ENCODE measurements around the gene GEMIN2. TPM values are rescaled to one million over a fixed set of nuclear protein-coding genes. Genes with fewer than 3 reads are reported as not detected.
A peak's percentile ranks its signal among the peaks of the same experiment; 100 is the strongest.

GEMIN2 gene
- total RNA-seq, 2 experiments from 2014 or later, result 14.6 to 16.1 TPM

DNA sequence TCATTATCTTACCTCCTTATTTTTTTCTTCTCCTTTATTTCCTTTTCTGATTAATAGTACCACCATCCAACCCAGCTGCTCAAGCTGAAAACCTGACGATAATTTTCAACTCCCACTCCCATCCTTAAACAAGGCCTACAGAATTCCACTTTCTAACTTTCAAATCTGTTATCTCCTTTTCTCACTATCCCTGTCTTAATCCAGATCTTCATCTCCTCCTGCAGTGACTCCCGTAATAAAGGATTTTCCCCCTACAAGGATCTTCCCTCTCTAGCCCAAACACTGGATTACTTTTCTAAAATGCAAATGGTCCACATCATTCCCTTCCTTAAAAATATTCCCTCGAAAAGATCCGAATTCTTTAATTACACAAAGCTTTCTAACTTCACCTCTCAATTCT, 54.5 kb downstream of the GEMIN2 start:
- CTCF ChIA-PET, result no interaction called here
- ATAC-seq (ENCODE audit: poor library complexity), result no peak

DNA sequence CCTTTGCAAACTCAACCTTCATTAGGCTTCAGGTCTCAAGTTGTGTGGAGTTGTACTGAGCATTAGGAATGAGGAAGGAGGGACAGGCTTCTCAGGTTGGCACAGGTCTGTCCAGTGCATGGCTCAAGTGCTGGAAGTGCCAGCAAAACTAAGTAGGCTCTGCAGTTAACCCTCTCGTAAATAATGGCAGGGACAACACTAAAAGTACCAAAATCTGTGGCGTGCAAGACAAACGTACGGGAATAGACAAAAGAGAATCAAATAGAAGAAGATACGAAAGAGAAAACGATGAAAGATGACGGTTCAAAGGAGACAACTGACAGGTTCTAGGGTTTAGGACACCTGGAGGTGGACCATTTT, 55.4 kb downstream of the GEMIN2 start:
- Mint-ChIP-seq H3K4me3 (peak overlapping the region; percentile 91), H3K27ac (peak overlapping the region; percentile 100), H3K27me3 (no peaks in the 10 kb centered on the region), H3K36me3 (ENCODE audit: low read depth) (peaks cover 50% of the 10 kb centered on the region), H3K4me1 (ENCODE audit: low read depth) (peaks cover 66% of the 10 kb centered on the region), H3K9me3 (no peaks in the 10 kb centered on the region)
- peaks cover 17% of the 10 kb centered on the region for H3K36me3 ChIP-seq (ENCODE audit: insufficient read depth, low read length)
- peak overlapping the region; percentile 97 for H3K4me3 ChIP-seq (ENCODE audit: low read length)
- H3K27ac ChIP-seq (ENCODE audit: low read depth in 1 of 2, low read length in 2 of 2), result peak overlapping the region; percentile 95 to 96
- POLR2A ChIA-PET, result interaction anchor here (0.9 to 1.7 kb wide), 11 partner anchors 16 to 262 kb away, joined by 3 to 66 read pairs (median 10); partner anchors contain the start of genes FBXO33, GEMIN2 and SEC23A
- H3K4me1 ChIP-seq (ENCODE audit: insufficient read depth, low read length), result peaks cover 33% of the 10 kb centered on the region
- no peaks in the 10 kb centered on the region for H3K9me3 ChIP-seq (ENCODE audit: control insufficient read depth in 1 of 2, insufficient read depth in 1 of 2, low read length in 2 of 2)
- CTCF ChIA-PET, result interaction anchor here (1.3 kb wide), 1 partner anchor 97 kb away, joined by 3 read pairs; no protein-coding TSS in a partner anchor
- TF ChIP-seq, protein P1, sequence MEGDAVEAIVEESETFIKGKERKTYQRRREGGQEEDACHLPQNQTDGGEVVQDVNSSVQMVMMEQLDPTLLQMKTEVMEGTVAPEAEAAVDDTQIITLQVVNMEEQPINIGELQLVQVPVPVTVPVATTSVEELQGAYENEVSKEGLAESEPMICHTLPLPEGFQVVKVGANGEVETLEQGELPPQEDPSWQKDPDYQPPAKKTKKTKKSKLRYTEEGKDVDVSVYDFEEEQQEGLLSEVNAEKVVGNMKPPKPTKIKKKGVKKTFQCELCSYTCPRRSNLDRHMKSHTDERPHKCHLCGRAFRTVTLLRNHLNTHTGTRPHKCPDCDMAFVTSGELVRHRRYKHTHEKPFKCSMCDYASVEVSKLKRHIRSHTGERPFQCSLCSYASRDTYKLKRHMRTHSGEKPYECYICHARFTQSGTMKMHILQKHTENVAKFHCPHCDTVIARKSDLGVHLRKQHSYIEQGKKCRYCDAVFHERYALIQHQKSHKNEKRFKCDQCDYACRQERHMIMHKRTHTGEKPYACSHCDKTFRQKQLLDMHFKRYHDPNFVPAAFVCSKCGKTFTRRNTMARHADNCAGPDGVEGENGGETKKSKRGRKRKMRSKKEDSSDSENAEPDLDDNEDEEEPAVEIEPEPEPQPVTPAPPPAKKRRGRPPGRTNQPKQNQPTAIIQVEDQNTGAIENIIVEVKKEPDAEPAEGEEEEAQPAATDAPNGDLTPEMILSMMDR (IDR thresholded peaks at IDR 0.05), result no peak
- peak in 1 of 14 experiments; percentile 11 for DNase-seq
- H3K27me3 ChIP-seq (ENCODE audit: control insufficient read depth in 1 of 2, insufficient read depth in 2 of 2, low read length in 2 of 2), result no peaks in the 10 kb centered on the region
- intact Hi-C loops (cut with DNase I, micrococcal nuclease), result no loop called here
- no peak for ATAC-seq (ENCODE audit: poor library complexity)

More for the DNA sequence above, 54.5 kb downstream of the GEMIN2 start:
- no peaks in the 10 kb centered on the region for H3K27me3 ChIP-seq (ENCODE audit: control insufficient read depth in 1 of 2, insufficient read depth in 2 of 2, low read length in 2 of 2)
- POLR2A ChIA-PET, result no interaction called here
- peaks cover 21% of the 10 kb centered on the region for H3K36me3 ChIP-seq (ENCODE audit: insufficient read depth, low read length)
- DNase-seq, result no peak
- Mint-ChIP-seq H3K27me3 (no peaks in the 10 kb centered on the region), H3K27ac (peak overlapping the region; percentile 67), H3K9me3 (no peaks in the 10 kb centered on the region), H3K36me3 (ENCODE audit: low read depth) (peaks cover 52% of the 10 kb centered on the region), H3K4me1 (ENCODE audit: low read depth) (peaks cover 67% of the 10 kb centered on the region), H3K4me3 (peak overlapping the region; percentile 91)
- intact Hi-C loops (cut with DNase I, micrococcal nuclease), result no loop called here
- H3K4me1 ChIP-seq (ENCODE audit: insufficient read depth, low read length), result peaks cover 25% of the 10 kb centered on the region
- no peaks in the 10 kb centered on the region for H3K9me3 ChIP-seq (ENCODE audit: control insufficient read depth in 1 of 2, insufficient read depth in 1 of 2, low read length in 2 of 2)
- TF ChIP-seq, protein P1 (IDR thresholded peaks at IDR 0.05), result no peak
- H3K4me3 ChIP-seq (ENCODE audit: low read length), result no peak overlapping the region
- no peak overlapping the region for H3K27ac ChIP-seq (ENCODE audit: low read depth in 1 of 2, low read length in 2 of 2)

DNA sequence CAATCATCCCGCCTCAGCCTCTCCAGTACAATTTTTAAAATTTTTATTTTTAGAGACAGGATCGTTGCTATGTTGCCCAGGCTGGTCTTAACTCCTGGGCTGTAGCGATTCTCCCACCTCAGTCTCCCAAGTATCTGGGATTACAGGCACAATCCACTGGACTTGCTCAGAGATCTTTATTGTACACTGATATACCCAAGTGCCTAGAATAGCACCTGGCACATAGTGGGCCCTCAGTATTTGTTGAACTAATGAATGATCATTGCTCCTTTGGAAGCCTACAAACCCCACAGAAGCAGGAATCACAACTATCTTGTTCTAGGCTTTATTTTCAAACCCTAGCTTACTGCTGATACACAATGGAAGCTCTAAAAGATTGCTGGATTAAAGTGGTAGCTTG, 59.1 kb downstream of the GEMIN2 start:
- H3K27ac Mint-ChIP-seq, result peak overlapping the region; percentile 96
- TF ChIP-seq, protein P1 (IDR thresholded peaks at IDR 0.05), result no peak
- peaks cover 35% of the 10 kb centered on the region for H3K36me3 Mint-ChIP-seq (ENCODE audit: low read depth)
- H3K27ac ChIP-seq (ENCODE audit: low read depth in 1 of 2, low read length in 2 of 2), result no peak overlapping the region
- H3K9me3 ChIP-seq (ENCODE audit: control insufficient read depth in 1 of 2, insufficient read depth in 1 of 2, low read length in 2 of 2), result no peaks in the 10 kb centered on the region
- peak overlapping the region; percentile 74 for H3K4me3 Mint-ChIP-seq
- DNase-seq, result no peak
- ChIA-PET CTCF (no interaction called here), POLR2A (interaction anchor here (1.0 kb wide), 1 partner anchor 59 kb away, joined by 3 read pairs; the partner anchor contains the start of gene GEMIN2)
- H3K4me3 ChIP-seq (ENCODE audit: low read length), result no peak overlapping the region
- H3K4me1 Mint-ChIP-seq (ENCODE audit: low read depth), result peaks cover 67% of the 10 kb centered on the region
- no peaks in the 10 kb centered on the region for H3K27me3 Mint-ChIP-seq
- no peaks in the 10 kb centered on the region for H3K27me3 ChIP-seq (ENCODE audit: control insufficient read depth in 1 of 2, insufficient read depth in 2 of 2, low read length in 2 of 2)
- no peaks in the 10 kb centered on the region for H3K9me3 Mint-ChIP-seq
- peaks cover 18% of the 10 kb centered on the region for H3K36me3 ChIP-seq (ENCODE audit: insufficient read depth, low read length)
- intact Hi-C loops (cut with DNase I, micrococcal nuclease), result loop anchor here (2.0 to 5.0 kb wide), 3 partner anchors 54 to 71 kb away; partner anchors contain the start of gene SEC23A (in 1 of the 2)
- peaks cover 40% of the 10 kb centered on the region for H3K4me1 ChIP-seq (ENCODE audit: insufficient read depth, low read length)
- no peak for ATAC-seq (ENCODE audit: poor library complexity)

Data from CD4-positive, alpha-beta T cell (primary cell).